A204.1 (cell line): ENCODE results near the gene ZNF277.

Source experiments
- FAIRE-seq: peaks from 2 replicates; lab custom pipeline; 2012; peaks lifted over from hg19 to GRCh38; lab: Jason Lieb, UNC

Gene ZNF277

GRCh38 chr7:112206238-112206990 lies at the start of gene ZNF277, which contains the start of gene DOCK4:
Gene ZNF277, plus strand, starts transcription at chr7:112206695. Its CDS starts 22 bp downstream, at chr7:112206717.
Gene DOCK4, minus strand, starts transcription at chr7:112206399. Its CDS starts 261 bp downstream, at chr7:112206138.
- FAIRE-seq, result peak; percentile 98

- no peak for FAIRE-seq
Measured at GRCh38 chr7:112157072-112157471, 49.4 kb upstream of the ZNF277 start.

GRCh38 chr7:112159351-112159750 lies 47.1 kb upstream of the ZNF277 start:
- no peak for FAIRE-seq

- FAIRE-seq, result no peak
Measured at GRCh38 chr7:112160130-112160770, 46.2 kb upstream of the ZNF277 start.

GRCh38 chr7:112160771-112161150 lies 45.7 kb upstream of the ZNF277 start:
- no peak for FAIRE-seq

- FAIRE-seq, result no peak
Measured at GRCh38 chr7:112161253-112162141, 45.0 kb upstream of the ZNF277 start.

GRCh38 chr7:112162142-112162766 lies 44.2 kb upstream of the ZNF277 start:
- no peak for FAIRE-seq

- FAIRE-seq, result no peak
Measured at GRCh38 chr7:112162784-112163506, 43.5 kb upstream of the ZNF277 start.

- FAIRE-seq, result no peak
Measured at GRCh38 chr7:112167147-112167546, 39.3 kb upstream of the ZNF277 start.

GRCh38 chr7:112168915-112169314 lies 37.6 kb upstream of the ZNF277 start:
- FAIRE-seq, result no peak

- no peak for FAIRE-seq
Measured at GRCh38 chr7:112171673-112172072, 34.8 kb upstream of the ZNF277 start.

GRCh38 chr7:112172870-112173567 lies 33.5 kb upstream of the ZNF277 start:
- no peak for FAIRE-seq

- FAIRE-seq, result no peak
Measured at GRCh38 chr7:112173568-112173905, 33.0 kb upstream of the ZNF277 start.

GRCh38 chr7:112174192-112174591 lies 32.3 kb upstream of the ZNF277 start:
- no peak for FAIRE-seq

- FAIRE-seq, result no peak
Measured at GRCh38 chr7:112176241-112176640, 30.3 kb upstream of the ZNF277 start.

GRCh38 chr7:112176693-112177415 lies 29.6 kb upstream of the ZNF277 start:
- FAIRE-seq, result no peak

GRCh38 chr7:112180223-112180622 lies 26.3 kb upstream of the ZNF277 start:
- FAIRE-seq, result no peak

- FAIRE-seq, result no peak
Measured at GRCh38 chr7:112182749-112183148, 23.7 kb upstream of the ZNF277 start.

GRCh38 chr7:112183266-112183665 lies 23.2 kb upstream of the ZNF277 start:
- FAIRE-seq, result no peak

- no peak for FAIRE-seq
Measured at GRCh38 chr7:112184455-112184854, 22.0 kb upstream of the ZNF277 start.
